ENCODE measurements around the gene KCNN4. TPM values are rescaled to one million over a fixed set of nuclear protein-coding genes. Genes with fewer than 3 reads are reported as not detected.

The KCNN4 gene
- polyA plus RNA-seq, 2 donors: 3.9 to 4.6 TPM

GRCh38 chr19:43743059-43743458 lies 37.7 kb downstream of the KCNN4 start:
- no peaks in the 10 kb centered on the region for H3K27me3 ChIP-seq (ENCODE audit: control insufficient read depth in 1 of 2, insufficient read depth in 2 of 2, low read length in 2 of 2)
- H3K9me3 ChIP-seq (ENCODE audit: control insufficient read depth in 2 of 2, insufficient read depth in 1 of 2, low read depth in 1 of 2, low read length in 1 of 2): no peaks in the 10 kb centered on the region
- no peak overlapping the region for H3K4me3 ChIP-seq (ENCODE audit: low read depth in 1 of 2, low read length in 2 of 2)
- WGBS, 2 donors: 92 to 93% methylated on average over 3 of the region's 3 CpGs
- H3K36me3 ChIP-seq (ENCODE audit: control insufficient read depth in 2 of 2, insufficient read depth in 2 of 2, low read length in 1 of 2): peaks cover 15 to 21% of the 10 kb centered on the region in 2 donors
- H3K4me1 ChIP-seq (ENCODE audit: control insufficient read depth in 2 of 2, insufficient read depth in 2 of 2, low read length in 1 of 2): peaks cover 0 to 4% of the 10 kb centered on the region in 2 donors
- no peak overlapping the region for H3K27ac ChIP-seq (ENCODE audit: low read depth in 2 of 2, low read length in 1 of 2)

- Histone ChIP-seq H3K4me3 (ENCODE audit: low read depth in 1 of 2, low read length in 2 of 2) (no peak overlapping the region), H3K27me3 (ENCODE audit: control insufficient read depth in 1 of 2, insufficient read depth in 2 of 2, low read length in 2 of 2) (no peaks in the 10 kb centered on the region), H3K4me1 (ENCODE audit: control insufficient read depth in 2 of 2, insufficient read depth in 2 of 2, low read length in 1 of 2) (peaks cover 0 to 4% of the 10 kb centered on the region in 2 donors), H3K9me3 (ENCODE audit: control insufficient read depth in 2 of 2, insufficient read depth in 1 of 2, low read depth in 1 of 2, low read length in 1 of 2) (no peaks in the 10 kb centered on the region), H3K36me3 (ENCODE audit: control insufficient read depth in 2 of 2, insufficient read depth in 2 of 2, low read length in 1 of 2) (peaks cover 12 to 24% of the 10 kb centered on the region in 2 donors), H3K27ac (ENCODE audit: low read depth in 2 of 2, low read length in 1 of 2) (no peak overlapping the region)
- 83 to 86% methylated on average over 10 of the region's 10 CpGs for WGBS, 2 donors
Measured at GRCh38 chr19:43741075-43741825, 39.5 kb downstream of the KCNN4 start.

GRCh38 chr19:43739439-43740235 lies 41.1 kb downstream of the KCNN4 start:
- peaks cover 12 to 24% of the 10 kb centered on the region in 2 donors for H3K36me3 ChIP-seq (ENCODE audit: control insufficient read depth in 2 of 2, insufficient read depth in 2 of 2, low read length in 1 of 2)

DNA sequence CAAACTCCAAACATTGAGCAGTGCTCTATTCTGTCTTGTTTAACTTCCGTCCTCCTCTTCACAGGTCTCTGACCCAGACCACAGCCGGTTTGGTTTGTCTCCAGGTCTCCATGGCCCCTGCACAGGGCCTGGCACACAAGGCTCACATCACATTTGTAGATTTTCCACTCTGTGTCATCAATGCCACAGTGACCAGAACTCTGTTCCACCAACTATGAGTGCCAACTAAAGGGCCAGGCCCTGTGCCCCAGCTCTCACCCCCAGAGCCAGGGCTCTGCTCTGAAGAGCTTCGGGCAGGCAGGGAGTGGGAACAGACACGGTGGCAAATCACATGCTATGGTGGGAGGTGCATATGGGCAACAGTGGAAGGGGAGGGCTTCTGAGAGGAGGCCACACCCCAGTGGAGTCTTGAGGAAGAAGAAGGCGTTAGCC lies 42.0 kb downstream of the KCNN4 start:
- Histone ChIP-seq H3K4me3 (ENCODE audit: low read depth in 1 of 2, low read length in 2 of 2) (no peak overlapping the region), H3K9me3 (ENCODE audit: control insufficient read depth in 2 of 2, insufficient read depth in 1 of 2, low read depth in 1 of 2, low read length in 1 of 2) (no peaks in the 10 kb centered on the region), H3K36me3 (ENCODE audit: control insufficient read depth in 2 of 2, insufficient read depth in 2 of 2, low read length in 1 of 2) (peaks cover 15 to 22% of the 10 kb centered on the region in 2 donors), H3K27ac (ENCODE audit: low read depth in 2 of 2, low read length in 1 of 2) (peak overlapping the region; percentile 27 to 45), H3K27me3 (ENCODE audit: control insufficient read depth in 1 of 2, insufficient read depth in 2 of 2, low read length in 2 of 2) (no peaks in the 10 kb centered on the region), H3K4me1 (ENCODE audit: control insufficient read depth in 2 of 2, insufficient read depth in 2 of 2, low read length in 1 of 2) (peaks cover 0 to 4% of the 10 kb centered on the region in 2 donors)
- WGBS, 2 donors: 46 to 58% methylated on average over 5 of the region's 5 CpGs

More at GRCh38 chr19:43739439-43740235, 41.1 kb downstream of the KCNN4 start:
- Histone ChIP-seq H3K4me3 (ENCODE audit: low read depth in 1 of 2, low read length in 2 of 2) (no peak overlapping the region), H3K27ac (ENCODE audit: low read depth in 2 of 2, low read length in 1 of 2) (peak overlapping the region; percentile 70 to 81), H3K9me3 (ENCODE audit: control insufficient read depth in 2 of 2, insufficient read depth in 1 of 2, low read depth in 1 of 2, low read length in 1 of 2) (no peaks in the 10 kb centered on the region), H3K27me3 (ENCODE audit: control insufficient read depth in 1 of 2, insufficient read depth in 2 of 2, low read length in 2 of 2) (no peaks in the 10 kb centered on the region), H3K4me1 (ENCODE audit: control insufficient read depth in 2 of 2, insufficient read depth in 2 of 2, low read length in 1 of 2) (peaks cover 0 to 4% of the 10 kb centered on the region in 2 donors)
- WGBS, 2 donors: 46 to 52% methylated on average over 16 of the region's 16 CpGs

DNA sequence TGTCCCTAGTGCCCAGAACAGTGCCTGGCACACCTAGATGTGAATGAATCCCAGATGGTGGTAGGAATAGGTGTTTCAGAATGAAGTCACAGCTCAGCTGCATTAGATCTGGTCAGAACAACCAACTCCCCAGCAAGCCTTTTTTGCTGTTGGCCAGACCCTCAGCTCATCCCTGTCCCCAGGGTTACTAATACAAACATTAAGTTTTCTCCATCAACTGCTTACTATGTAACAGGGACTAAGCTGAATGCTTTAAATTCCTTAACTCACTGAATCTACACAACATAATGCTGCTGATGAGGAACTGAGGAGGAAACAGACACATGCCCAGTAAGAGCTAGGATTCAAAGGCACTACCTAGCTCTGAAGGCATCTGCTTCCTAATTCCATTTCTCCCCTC lies 44.8 kb downstream of the KCNN4 start:
- Histone ChIP-seq H3K4me1 (ENCODE audit: control insufficient read depth in 2 of 2, insufficient read depth in 2 of 2, low read length in 1 of 2) (peaks cover 0 to 4% of the 10 kb centered on the region in 2 donors), H3K36me3 (ENCODE audit: control insufficient read depth in 2 of 2, insufficient read depth in 2 of 2, low read length in 1 of 2) (peaks cover 23 to 39% of the 10 kb centered on the region in 2 donors), H3K4me3 (ENCODE audit: low read depth in 1 of 2, low read length in 2 of 2) (no peak overlapping the region), H3K27ac (ENCODE audit: low read depth in 2 of 2, low read length in 1 of 2) (no peak overlapping the region), H3K27me3 (ENCODE audit: control insufficient read depth in 1 of 2, insufficient read depth in 2 of 2, low read length in 2 of 2) (no peaks in the 10 kb centered on the region), H3K9me3 (ENCODE audit: control insufficient read depth in 2 of 2, insufficient read depth in 1 of 2, low read depth in 1 of 2, low read length in 1 of 2) (no peaks in the 10 kb centered on the region)

DNA sequence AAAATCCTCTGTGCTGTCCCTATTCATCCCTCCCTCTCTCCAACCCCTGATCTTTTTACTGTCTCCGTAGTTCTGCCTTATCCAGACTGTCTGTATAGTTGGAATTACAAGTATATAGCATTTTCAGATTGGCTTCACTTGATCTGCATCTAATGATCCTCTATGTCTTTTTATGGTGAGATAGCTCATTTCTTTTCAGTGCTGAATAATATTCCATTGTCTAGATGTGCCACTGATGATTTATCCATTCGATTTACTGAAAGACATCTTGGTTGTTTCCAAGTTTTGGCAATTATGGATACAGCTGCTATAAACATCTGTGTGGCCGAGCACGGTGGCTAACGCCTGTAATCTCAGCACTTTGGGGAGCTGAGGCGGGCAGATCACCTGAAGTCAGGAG lies 45.8 kb downstream of the KCNN4 start:
- 98% methylated on average over 6 of the region's 6 CpGs for WGBS, 2 donors
- Histone ChIP-seq H3K36me3 (ENCODE audit: control insufficient read depth in 2 of 2, insufficient read depth in 2 of 2, low read length in 1 of 2) (peaks cover 23 to 37% of the 10 kb centered on the region in 2 donors), H3K4me3 (ENCODE audit: low read depth in 1 of 2, low read length in 2 of 2) (no peak overlapping the region), H3K9me3 (ENCODE audit: control insufficient read depth in 2 of 2, insufficient read depth in 1 of 2, low read depth in 1 of 2, low read length in 1 of 2) (no peaks in the 10 kb centered on the region), H3K27ac (ENCODE audit: low read depth in 2 of 2, low read length in 1 of 2) (no peak overlapping the region), H3K27me3 (ENCODE audit: control insufficient read depth in 1 of 2, insufficient read depth in 2 of 2, low read length in 2 of 2) (no peaks in the 10 kb centered on the region), H3K4me1 (ENCODE audit: control insufficient read depth in 2 of 2, insufficient read depth in 2 of 2, low read length in 1 of 2) (peaks cover 0 to 2% of the 10 kb centered on the region in 2 donors)

DNA sequence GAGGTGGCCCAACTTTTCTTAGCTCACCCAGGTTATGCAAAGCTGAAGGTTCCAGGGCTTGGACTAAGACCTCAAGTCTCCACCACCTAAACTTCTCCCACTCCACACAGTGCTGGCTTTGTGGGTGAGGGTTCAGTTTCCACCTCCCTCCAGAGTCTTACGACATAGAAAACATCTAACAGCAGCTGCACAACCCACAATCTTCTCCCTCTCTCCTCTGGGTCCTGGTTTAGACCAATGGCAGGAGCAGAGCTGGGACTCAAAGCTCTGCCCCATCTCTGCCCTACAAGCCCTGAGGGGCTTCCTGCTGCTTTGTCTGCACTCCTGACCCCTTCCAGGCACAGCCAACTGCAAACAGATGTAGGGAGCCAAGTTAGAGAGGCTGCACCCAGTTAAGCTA lies 48.9 kb downstream of the KCNN4 start:
- Histone ChIP-seq H3K36me3 (ENCODE audit: control insufficient read depth in 2 of 2, insufficient read depth in 2 of 2, low read length in 1 of 2) (peaks cover 35 to 38% of the 10 kb centered on the region in 2 donors), H3K27ac (ENCODE audit: low read depth in 2 of 2, low read length in 1 of 2) (no peak overlapping the region), H3K27me3 (ENCODE audit: control insufficient read depth in 1 of 2, insufficient read depth in 2 of 2, low read length in 2 of 2) (no peaks in the 10 kb centered on the region), H3K4me1 (ENCODE audit: control insufficient read depth in 2 of 2, insufficient read depth in 2 of 2, low read length in 1 of 2) (peaks cover 0 to 2% of the 10 kb centered on the region in 2 donors), H3K9me3 (ENCODE audit: control insufficient read depth in 2 of 2, insufficient read depth in 1 of 2, low read depth in 1 of 2, low read length in 1 of 2) (no peaks in the 10 kb centered on the region), H3K4me3 (ENCODE audit: low read depth in 1 of 2, low read length in 2 of 2) (no peak overlapping the region)
- WGBS, 2 donors: 84 to 90% methylated on average over 1 of the region's 1 CpG

- peaks cover 0 to 2% of the 10 kb centered on the region in 2 donors for H3K4me1 ChIP-seq (ENCODE audit: control insufficient read depth in 2 of 2, insufficient read depth in 2 of 2, low read length in 1 of 2)
- H3K27ac ChIP-seq (ENCODE audit: low read depth in 2 of 2, low read length in 1 of 2): no peak overlapping the region
- H3K4me3 ChIP-seq (ENCODE audit: low read depth in 1 of 2, low read length in 2 of 2): no peak overlapping the region
- no peaks in the 10 kb centered on the region for H3K9me3 ChIP-seq (ENCODE audit: control insufficient read depth in 2 of 2, insufficient read depth in 1 of 2, low read depth in 1 of 2, low read length in 1 of 2)
- WGBS, 2 donors: 85 to 89% methylated on average over 14 of the region's 14 CpGs
- H3K27me3 ChIP-seq (ENCODE audit: control insufficient read depth in 1 of 2, insufficient read depth in 2 of 2, low read length in 2 of 2): no peaks in the 10 kb centered on the region
- peaks cover 30 to 36% of the 10 kb centered on the region in 2 donors for H3K36me3 ChIP-seq (ENCODE audit: control insufficient read depth in 2 of 2, insufficient read depth in 2 of 2, low read length in 1 of 2)
Measured at GRCh38 chr19:43731346-43731745, 49.4 kb downstream of the KCNN4 start.

GRCh38 chr19:43729919-43730318 lies 50.9 kb downstream of the KCNN4 start:
- Histone ChIP-seq H3K27me3 (ENCODE audit: control insufficient read depth in 1 of 2, insufficient read depth in 2 of 2, low read length in 2 of 2) (no peaks in the 10 kb centered on the region), H3K36me3 (ENCODE audit: control insufficient read depth in 2 of 2, insufficient read depth in 2 of 2, low read length in 1 of 2) (peaks cover 29 to 36% of the 10 kb centered on the region in 2 donors)

More at GRCh38 chr19:43729919-43730318, 50.9 kb downstream of the KCNN4 start:
- H3K27ac ChIP-seq (ENCODE audit: low read depth in 2 of 2, low read length in 1 of 2): no peak overlapping the region
- no peak overlapping the region for H3K4me3 ChIP-seq (ENCODE audit: low read depth in 1 of 2, low read length in 2 of 2)
- WGBS, 2 donors: 84 to 89% methylated on average over 5 of the region's 5 CpGs
- H3K9me3 ChIP-seq (ENCODE audit: control insufficient read depth in 2 of 2, insufficient read depth in 1 of 2, low read depth in 1 of 2, low read length in 1 of 2): no peaks in the 10 kb centered on the region
- H3K4me1 ChIP-seq (ENCODE audit: control insufficient read depth in 2 of 2, insufficient read depth in 2 of 2, low read length in 1 of 2): peaks cover 0 to 2% of the 10 kb centered on the region in 2 donors

Data from esophagus (tissue), 2 donors.